Putamen (tissue), 1 donor: ENCODE data around the gene FOXO6.
"Not testable (repeated sequence)": the region's sequence is repeated elsewhere in the genome, so short reads cannot be mapped to it uniquely, and the experiment has no call there.

Experiments
- DNase-seq: peaks from one replicate; pipeline ENCODE4 v3.0.0-alpha.2; 2016; ENCODE audit warnings: low spot score

FOXO6 gene

GRCh38 chr1:41329662-41330587 is 31.3 kb upstream of the FOXO6 start:
- no peak for DNase-seq

- no peak for DNase-seq
These were observed 30.4 kb upstream of the FOXO6 start for GRCh38 chr1:41330588-41331545.

- no peak for DNase-seq
These were observed 29.7 kb upstream of the FOXO6 start for GRCh38 chr1:41331546-41331917.

- not testable (repeated sequence) for DNase-seq
These were observed 29.1 kb upstream of the FOXO6 start for GRCh38 chr1:41332161-41332560.

GRCh38 chr1:41333146-41333784 is 28.0 kb upstream of the FOXO6 start:
- no peak for DNase-seq

- DNase-seq, result no peak
These were observed 22.4 kb upstream of the FOXO6 start for GRCh38 chr1:41338820-41339219.

GRCh38 chr1:41340655-41341364 is 20.4 kb upstream of the FOXO6 start:
- no peak for DNase-seq

- no peak for DNase-seq
These were observed 19.9 kb upstream of the FOXO6 start for GRCh38 chr1:41341365-41341683.

- DNase-seq, result no peak
These were observed 19.3 kb upstream of the FOXO6 start for GRCh38 chr1:41341772-41342562.

- no peak for DNase-seq
These were observed 18.4 kb upstream of the FOXO6 start for GRCh38 chr1:41342774-41343355.

GRCh38 chr1:41343790-41344699 is 17.2 kb upstream of the FOXO6 start:
- no peak for DNase-seq

- DNase-seq, result no peak
These were observed 16.5 kb upstream of the FOXO6 start for GRCh38 chr1:41344708-41345159.

- DNase-seq, result no peak
These were observed 15.7 kb upstream of the FOXO6 start for GRCh38 chr1:41345434-41346075.

- no peak for DNase-seq
These were observed 14.0 kb upstream of the FOXO6 start for GRCh38 chr1:41347276-41347675.

GRCh38 chr1:41348394-41348793 is 12.8 kb upstream of the FOXO6 start:
- DNase-seq, result no peak

GRCh38 chr1:41349361-41350054 is 11.7 kb upstream of the FOXO6 start:
- no peak for DNase-seq

GRCh38 chr1:41350055-41350378 is 11.2 kb upstream of the FOXO6 start:
- no peak for DNase-seq
